Measurements from ENCODE around the gene GPATCH1. TPM values are rescaled to one million over a fixed set of nuclear protein-coding genes. Genes with fewer than 3 reads are reported as not detected.

GPATCH1 gene
- total and polyA plus RNA-seq, 9 of the 15 experiments (the other 6 are each of a cell fraction or from before 2014, with no cell fraction given), result 3.7 to 9.7 (median 7.7) TPM

DNA sequence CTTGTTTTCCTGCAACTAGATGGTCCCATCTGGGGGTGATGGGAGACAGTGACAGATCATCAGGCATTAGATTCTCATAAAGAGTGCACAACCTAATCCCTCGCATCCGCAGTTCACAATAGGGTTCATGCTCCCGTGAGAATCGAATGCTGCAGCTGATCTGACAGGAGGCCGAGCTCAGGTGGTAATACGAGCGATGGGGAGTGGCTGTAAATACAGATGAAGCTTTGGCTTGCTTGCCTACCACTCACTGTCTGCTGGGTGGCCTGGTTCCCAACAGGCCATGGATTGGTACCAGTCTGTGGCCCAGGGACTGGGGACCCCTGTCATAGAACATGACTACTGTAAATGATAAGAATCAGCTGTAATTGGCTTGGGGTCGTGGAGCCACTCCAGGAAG lies 78.9 kb downstream of the GPATCH1 start:
- H3K9me3 ChIP-seq (replicated peaks; ENCODE audit: control insufficient read depth, insufficient read depth, low read depth, low read length), result no peaks in the 10 kb centered on the region
- ChIA-PET CTCF (ENCODE audit: low intra/inter-chr PET ratio) (no interaction called here), POLR2A (interaction anchor here (0.7 to 1.4 kb wide), 3 partner anchors 11 to 24 kb away, joined by 3 to 4 read pairs (median 3); no protein-coding TSS in a partner anchor)
- no peaks in the 10 kb centered on the region for H3K9me1 ChIP-seq (ENCODE audit: control insufficient read depth, insufficient read depth, low read length)
- H3K27ac ChIP-seq (ENCODE audit: extremely low read depth, low read depth, low read length), result no peak overlapping the region
- intact Hi-C loops (cut with micrococcal nuclease) (no loop called here), in situ Hi-C loops (cut with MboI) (no loop called here)
- DNase-seq (ENCODE audit: extremely low read depth in 1 of 4, low spot score in 3 of 4), result no peak
- no peaks in the 10 kb centered on the region for H3K27me3 ChIP-seq (ENCODE audit: control insufficient read depth in 2 of 2, insufficient read depth in 2 of 2, low read length in 2 of 2)
- FAIRE-seq, result no peak
- no peak for ATAC-seq
- H3K4me1 ChIP-seq (replicated peaks in 1 of 2; ENCODE audit: control insufficient read depth in 2 of 2, insufficient read depth in 2 of 2, low read length in 2 of 2), result no peaks in the 10 kb centered on the region; a peak in 1 of 5 replicates
- 0 out of 2 replicates have a peak overlapping the region, but pooled peaks have one; percentile 32 for H2AFZ ChIP-seq (ENCODE audit: low read depth, low read length)
- BruUV-seq (replicated peaks), result no TSS peak
- 47% methylated on average over 8 of the region's 8 CpGs for WGBS (ENCODE audit: insufficient coverage, low coverage, missing lambda C conversion rate)
- H3K9ac ChIP-seq (ENCODE audit: insufficient read depth in 1 of 2, low read depth in 2 of 2, low read length in 2 of 2), result no peak overlapping the region
- H3K4me2 ChIP-seq (ENCODE audit: insufficient read depth, low read length), result no peak overlapping the region
- no peak for TF ChIP-seq ZNF232 (CRISPR knock-in tag; IDR thresholded peaks at IDR 0.05)
- TF ChIP-seq, protein P1, sequence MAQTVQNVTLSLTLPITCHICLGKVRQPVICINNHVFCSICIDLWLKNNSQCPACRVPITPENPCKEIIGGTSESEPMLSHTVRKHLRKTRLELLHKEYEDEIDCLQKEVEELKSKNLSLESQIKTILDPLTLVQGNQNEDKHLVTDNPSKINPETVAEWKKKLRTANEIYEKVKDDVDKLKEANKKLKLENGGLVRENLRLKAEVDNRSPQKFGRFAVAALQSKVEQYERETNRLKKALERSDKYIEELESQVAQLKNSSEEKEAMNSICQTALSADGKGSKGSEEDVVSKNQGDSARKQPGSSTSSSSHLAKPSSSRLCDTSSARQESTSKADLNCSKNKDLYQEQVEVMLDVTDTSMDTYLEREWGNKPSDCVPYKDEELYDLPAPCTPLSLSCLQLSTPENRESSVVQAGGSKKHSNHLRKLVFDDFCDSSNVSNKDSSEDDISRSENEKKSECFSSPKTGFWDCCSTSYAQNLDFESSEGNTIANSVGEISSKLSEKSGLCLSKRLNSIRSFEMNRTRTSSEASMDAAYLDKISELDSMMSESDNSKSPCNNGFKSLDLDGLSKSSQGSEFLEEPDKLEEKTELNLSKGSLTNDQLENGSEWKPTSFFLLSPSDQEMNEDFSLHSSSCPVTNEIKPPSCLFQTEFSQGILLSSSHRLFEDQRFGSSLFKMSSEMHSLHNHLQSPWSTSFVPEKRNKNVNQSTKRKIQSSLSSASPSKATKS (CRISPR knock-in tag; IDR thresholded peaks at IDR 0.05), result no peak
- no peak for TF ChIP-seq RFX5 (IDR thresholded peaks at IDR 0.05; ENCODE audit: low read depth, low read length)
- TF ChIP-seq RAD51 (IDR thresholded peaks at IDR 0.05; ENCODE audit: borderline replicate concordance, low read depth), result no peak
- no peak for TF ChIP-seq ZFP30 (CRISPR knock-in tag; IDR thresholded peaks at IDR 0.05; ENCODE audit: borderline replicate concordance)
- TF ChIP-seq, protein P2, sequence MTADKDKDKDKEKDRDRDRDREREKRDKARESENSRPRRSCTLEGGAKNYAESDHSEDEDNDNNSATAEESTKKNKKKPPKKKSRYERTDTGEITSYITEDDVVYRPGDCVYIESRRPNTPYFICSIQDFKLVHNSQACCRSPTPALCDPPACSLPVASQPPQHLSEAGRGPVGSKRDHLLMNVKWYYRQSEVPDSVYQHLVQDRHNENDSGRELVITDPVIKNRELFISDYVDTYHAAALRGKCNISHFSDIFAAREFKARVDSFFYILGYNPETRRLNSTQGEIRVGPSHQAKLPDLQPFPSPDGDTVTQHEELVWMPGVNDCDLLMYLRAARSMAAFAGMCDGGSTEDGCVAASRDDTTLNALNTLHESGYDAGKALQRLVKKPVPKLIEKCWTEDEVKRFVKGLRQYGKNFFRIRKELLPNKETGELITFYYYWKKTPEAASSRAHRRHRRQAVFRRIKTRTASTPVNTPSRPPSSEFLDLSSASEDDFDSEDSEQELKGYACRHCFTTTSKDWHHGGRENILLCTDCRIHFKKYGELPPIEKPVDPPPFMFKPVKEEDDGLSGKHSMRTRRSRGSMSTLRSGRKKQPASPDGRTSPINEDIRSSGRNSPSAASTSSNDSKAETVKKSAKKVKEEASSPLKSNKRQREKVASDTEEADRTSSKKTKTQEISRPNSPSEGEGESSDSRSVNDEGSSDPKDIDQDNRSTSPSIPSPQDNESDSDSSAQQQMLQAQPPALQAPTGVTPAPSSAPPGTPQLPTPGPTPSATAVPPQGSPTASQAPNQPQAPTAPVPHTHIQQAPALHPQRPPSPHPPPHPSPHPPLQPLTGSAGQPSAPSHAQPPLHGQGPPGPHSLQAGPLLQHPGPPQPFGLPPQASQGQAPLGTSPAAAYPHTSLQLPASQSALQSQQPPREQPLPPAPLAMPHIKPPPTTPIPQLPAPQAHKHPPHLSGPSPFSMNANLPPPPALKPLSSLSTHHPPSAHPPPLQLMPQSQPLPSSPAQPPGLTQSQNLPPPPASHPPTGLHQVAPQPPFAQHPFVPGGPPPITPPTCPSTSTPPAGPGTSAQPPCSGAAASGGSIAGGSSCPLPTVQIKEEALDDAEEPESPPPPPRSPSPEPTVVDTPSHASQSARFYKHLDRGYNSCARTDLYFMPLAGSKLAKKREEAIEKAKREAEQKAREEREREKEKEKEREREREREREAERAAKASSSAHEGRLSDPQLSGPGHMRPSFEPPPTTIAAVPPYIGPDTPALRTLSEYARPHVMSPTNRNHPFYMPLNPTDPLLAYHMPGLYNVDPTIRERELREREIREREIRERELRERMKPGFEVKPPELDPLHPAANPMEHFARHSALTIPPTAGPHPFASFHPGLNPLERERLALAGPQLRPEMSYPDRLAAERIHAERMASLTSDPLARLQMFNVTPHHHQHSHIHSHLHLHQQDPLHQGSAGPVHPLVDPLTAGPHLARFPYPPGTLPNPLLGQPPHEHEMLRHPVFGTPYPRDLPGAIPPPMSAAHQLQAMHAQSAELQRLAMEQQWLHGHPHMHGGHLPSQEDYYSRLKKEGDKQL (CRISPR knock-in tag; IDR thresholded peaks at IDR 0.05; ENCODE audit: borderline replicate concordance), result no peak
- TF ChIP-seq, protein P3, sequence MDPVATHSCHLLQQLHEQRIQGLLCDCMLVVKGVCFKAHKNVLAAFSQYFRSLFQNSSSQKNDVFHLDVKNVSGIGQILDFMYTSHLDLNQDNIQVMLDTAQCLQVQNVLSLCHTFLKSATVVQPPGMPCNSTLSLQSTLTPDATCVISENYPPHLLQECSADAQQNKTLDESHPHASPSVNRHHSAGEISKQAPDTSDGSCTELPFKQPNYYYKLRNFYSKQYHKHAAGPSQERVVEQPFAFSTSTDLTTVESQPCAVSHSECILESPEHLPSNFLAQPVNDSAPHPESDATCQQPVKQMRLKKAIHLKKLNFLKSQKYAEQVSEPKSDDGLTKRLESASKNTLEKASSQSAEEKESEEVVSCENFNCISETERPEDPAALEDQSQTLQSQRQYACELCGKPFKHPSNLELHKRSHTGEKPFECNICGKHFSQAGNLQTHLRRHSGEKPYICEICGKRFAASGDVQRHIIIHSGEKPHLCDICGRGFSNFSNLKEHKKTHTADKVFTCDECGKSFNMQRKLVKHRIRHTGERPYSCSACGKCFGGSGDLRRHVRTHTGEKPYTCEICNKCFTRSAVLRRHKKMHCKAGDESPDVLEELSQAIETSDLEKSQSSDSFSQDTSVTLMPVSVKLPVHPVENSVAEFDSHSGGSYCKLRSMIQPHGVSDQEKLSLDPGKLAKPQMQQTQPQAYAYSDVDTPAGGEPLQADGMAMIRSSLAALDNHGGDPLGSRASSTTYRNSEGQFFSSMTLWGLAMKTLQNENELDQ (CRISPR knock-in tag; IDR thresholded peaks at IDR 0.05; ENCODE audit: borderline replicate concordance), result no peak
- no peak overlapping the region for H3K4me3 ChIP-seq
- H3K79me2 ChIP-seq (ENCODE audit: control insufficient read depth, insufficient read depth, low read length), result no peaks in the 10 kb centered on the region
- no peaks in the 10 kb centered on the region for H3K36me3 ChIP-seq (ENCODE audit: control insufficient read depth, insufficient read depth, low read length)
- H4K20me1 ChIP-seq (replicated peaks; ENCODE audit: control insufficient read depth, insufficient read depth, low read length), result no peaks in the 10 kb centered on the region

Data from K562 (cell line).